Astrocyte (in vitro differentiated cells and primary cell): Measurements from ENCODE around the gene COX7A2. TPM values are rescaled to one million over a fixed set of nuclear protein-coding genes. Genes with fewer than 3 reads are reported as not detected.

Experiments used
- DNase-seq: peaks from one replicate; pipeline ENCODE4 v3.0.0-alpha.2; 2010; ENCODE audit warnings: low read depth
- FAIRE-seq: peaks from 2 replicates; lab custom pipeline; 2011; peaks lifted over from hg19 to GRCh38; lab: Jason Lieb, UNC
- H2AFZ ChIP-seq: 2 replicates; pipeline ENCODE4 v1.6.0; 2012; ENCODE audit warnings: low read depth, low read length, inconsistent platforms
- H3K27ac ChIP-seq: 2 replicates; pipeline ENCODE4 v1.5.1; 2011; ENCODE audit warnings: low read depth, low read length, inconsistent platforms
- H3K27me3 ChIP-seq: 2 replicates; pipeline ENCODE4 v1.6.0; 2011; ENCODE audit warnings: low read length, inconsistent platforms; ENCODE audit not compliant: insufficient read depth
- H3K36me3 ChIP-seq: 2 replicates; pipeline ENCODE4 v1.5.1; 2011; ENCODE audit warnings: low read length, inconsistent platforms; ENCODE audit not compliant: insufficient read depth
- H3K4me1 ChIP-seq: 2 replicates; pipeline ENCODE4 v1.5.1; 2011; ENCODE audit warnings: low read length, inconsistent platforms; ENCODE audit not compliant: insufficient read depth
- H3K4me2 ChIP-seq: 2 replicates; pipeline ENCODE4 v1.6.0; 2012; ENCODE audit warnings: low read length, inconsistent platforms
- H3K4me3 ChIP-seq: 2 replicates; pipeline ENCODE4 v1.5.1; 2011; ENCODE audit warnings: low read depth, mild to moderate bottlenecking, low read length, inconsistent platforms; ENCODE audit not compliant: insufficient read depth
- H3K79me2 ChIP-seq: 2 replicates; pipeline ENCODE4 v1.6.0; 2012; ENCODE audit warnings: mild to moderate bottlenecking, low read length, inconsistent platforms; ENCODE audit not compliant: insufficient read depth
- H3K9ac ChIP-seq: 2 replicates; pipeline ENCODE4 v1.6.0; 2012; ENCODE audit warnings: mild to moderate bottlenecking, low read length, inconsistent platforms
- H3K9me3 ChIP-seq: 2 replicates; pipeline ENCODE4 v1.5.1; 2012; ENCODE audit warnings: low read depth, mild to moderate bottlenecking, low read length, inconsistent platforms; ENCODE audit not compliant: insufficient read depth
- H4K20me1 ChIP-seq: 2 replicates; pipeline ENCODE4 v1.6.0; 2012; ENCODE audit warnings: low read length, inconsistent platforms; ENCODE audit not compliant: insufficient read depth
- H3K27ac Mint-ChIP-seq: one replicate; pipeline ENCODE4 v1.8.0; 2021; ENCODE audit warnings: mild to moderate bottlenecking, mixed read lengths; ENCODE audit not compliant: unreplicated experiment
- H3K27me3 Mint-ChIP-seq: one replicate; pipeline ENCODE4 v1.8.0; 2021; ENCODE audit warnings: low read depth, mixed read lengths; ENCODE audit not compliant: unreplicated experiment
- H3K36me3 Mint-ChIP-seq: one replicate; pipeline ENCODE4 v1.8.0; 2021; ENCODE audit warnings: low read depth, mixed read lengths; ENCODE audit not compliant: unreplicated experiment
- H3K4me1 Mint-ChIP-seq: one replicate; pipeline ENCODE4 v1.8.0; 2021; ENCODE audit warnings: low read depth, mixed read lengths; ENCODE audit not compliant: unreplicated experiment
- H3K4me3 Mint-ChIP-seq: one replicate; pipeline ENCODE4 v1.8.0; 2021; ENCODE audit warnings: mild to moderate bottlenecking, moderate library complexity, mixed read lengths; ENCODE audit not compliant: unreplicated experiment
- H3K9me3 Mint-ChIP-seq: one replicate; pipeline ENCODE4 v1.8.0; 2021; ENCODE audit warnings: mild to moderate bottlenecking, mixed read lengths; ENCODE audit not compliant: unreplicated experiment
- EZH2 ChIP-seq: IDR thresholded peaks from 2 replicates; pipeline ENCODE4 v1.6.1; 2012; ENCODE audit warnings: mild to moderate bottlenecking, low read length, inconsistent platforms; ENCODE audit not compliant: insufficient read depth
- total RNA-seq: library from RNA; stranded (reverse); gene quantifications from 2 replicates; pipeline ENCODE4 v1.2.1, GENCODE V29; 2021
- TF ChIP-seq, protein P1 (sequence below): IDR thresholded peaks from 2 replicates; pipeline ENCODE4 v1.5.1; 2011; ENCODE audit warnings: low read depth, mild to moderate bottlenecking, inconsistent platforms, low read length, moderate library complexity; ENCODE audit not compliant: insufficient read depth

The COX7A2 gene
- total RNA-seq, 1 donor from 2014 or later, result 463 TPM

DNA sequence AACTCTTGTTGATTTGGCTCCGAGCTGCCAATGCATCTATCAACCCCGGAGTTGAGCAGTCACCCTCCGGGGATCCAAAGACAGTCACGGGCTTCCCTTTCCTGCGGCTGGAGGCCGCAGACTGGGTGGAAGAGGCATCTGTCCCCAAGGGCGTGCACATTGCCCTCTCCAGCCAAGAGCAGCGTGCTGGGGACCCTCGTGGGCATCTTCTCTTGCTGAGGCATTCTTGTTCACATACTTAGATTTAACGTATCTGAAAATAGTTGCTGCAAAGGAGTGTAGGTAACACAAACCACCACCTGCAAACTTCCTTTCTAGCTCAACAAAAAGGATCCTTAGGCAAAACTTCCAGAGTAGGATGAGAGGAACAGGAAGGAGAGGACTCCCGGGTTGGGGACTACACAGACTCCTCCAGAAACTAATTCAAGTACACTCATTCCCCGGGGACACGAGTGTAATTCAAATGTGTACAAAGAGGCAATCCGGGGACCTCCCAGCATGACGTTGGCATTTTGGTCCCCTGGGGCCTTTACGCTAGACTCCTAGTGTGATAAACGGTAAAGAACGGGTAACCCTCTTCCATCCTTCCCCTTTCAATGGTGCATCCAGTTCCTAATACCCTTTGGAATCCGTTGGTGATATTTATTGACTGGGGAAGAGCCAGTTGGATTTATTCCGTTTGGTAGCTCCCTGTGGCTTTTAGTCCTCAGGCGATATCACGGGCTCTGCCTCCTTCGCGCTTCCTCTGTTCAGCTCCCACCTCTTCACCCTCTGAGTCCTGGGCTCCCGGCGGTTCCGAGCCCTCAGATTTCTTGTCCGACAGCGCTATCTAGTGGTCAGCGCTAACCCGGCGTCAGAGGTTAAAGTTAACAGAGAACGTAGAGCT, 35.1 kb downstream of the COX7A2 start:
- peak overlapping the region; percentile 51 for H3K9ac ChIP-seq
- Mint-ChIP-seq H3K27ac (no peak overlapping the region), H3K36me3 (no peaks in the 10 kb centered on the region), H3K9me3 (no peaks in the 10 kb centered on the region), H3K4me3 (peak overlapping the region; percentile 68), H3K27me3 (peaks cover 11% of the 10 kb centered on the region), H3K4me1 (peaks cover 14% of the 10 kb centered on the region)
- H3K27me3 ChIP-seq, result peaks cover 5% of the 10 kb centered on the region
- peak overlapping the region; percentile 92 for H3K4me2 ChIP-seq
- H3K79me2 ChIP-seq, result peaks cover 17% of the 10 kb centered on the region
- H2AFZ ChIP-seq, result peak overlapping the region; percentile 49
- FAIRE-seq (no peak), DNase-seq (peak; percentile 46)
- peak overlapping the region; percentile 2 for H3K4me3 ChIP-seq
- H3K27ac ChIP-seq, result no peak overlapping the region
- TF ChIP-seq, protein P1, sequence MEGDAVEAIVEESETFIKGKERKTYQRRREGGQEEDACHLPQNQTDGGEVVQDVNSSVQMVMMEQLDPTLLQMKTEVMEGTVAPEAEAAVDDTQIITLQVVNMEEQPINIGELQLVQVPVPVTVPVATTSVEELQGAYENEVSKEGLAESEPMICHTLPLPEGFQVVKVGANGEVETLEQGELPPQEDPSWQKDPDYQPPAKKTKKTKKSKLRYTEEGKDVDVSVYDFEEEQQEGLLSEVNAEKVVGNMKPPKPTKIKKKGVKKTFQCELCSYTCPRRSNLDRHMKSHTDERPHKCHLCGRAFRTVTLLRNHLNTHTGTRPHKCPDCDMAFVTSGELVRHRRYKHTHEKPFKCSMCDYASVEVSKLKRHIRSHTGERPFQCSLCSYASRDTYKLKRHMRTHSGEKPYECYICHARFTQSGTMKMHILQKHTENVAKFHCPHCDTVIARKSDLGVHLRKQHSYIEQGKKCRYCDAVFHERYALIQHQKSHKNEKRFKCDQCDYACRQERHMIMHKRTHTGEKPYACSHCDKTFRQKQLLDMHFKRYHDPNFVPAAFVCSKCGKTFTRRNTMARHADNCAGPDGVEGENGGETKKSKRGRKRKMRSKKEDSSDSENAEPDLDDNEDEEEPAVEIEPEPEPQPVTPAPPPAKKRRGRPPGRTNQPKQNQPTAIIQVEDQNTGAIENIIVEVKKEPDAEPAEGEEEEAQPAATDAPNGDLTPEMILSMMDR, result peak; percentile 88
- no peak for TF ChIP-seq EZH2
- H3K9me3 ChIP-seq, result no peaks in the 10 kb centered on the region
- peaks cover 13% of the 10 kb centered on the region for H4K20me1 ChIP-seq
- no peaks in the 10 kb centered on the region for H3K36me3 ChIP-seq
- H3K4me1 ChIP-seq, result peaks cover 29% of the 10 kb centered on the region

DNA sequence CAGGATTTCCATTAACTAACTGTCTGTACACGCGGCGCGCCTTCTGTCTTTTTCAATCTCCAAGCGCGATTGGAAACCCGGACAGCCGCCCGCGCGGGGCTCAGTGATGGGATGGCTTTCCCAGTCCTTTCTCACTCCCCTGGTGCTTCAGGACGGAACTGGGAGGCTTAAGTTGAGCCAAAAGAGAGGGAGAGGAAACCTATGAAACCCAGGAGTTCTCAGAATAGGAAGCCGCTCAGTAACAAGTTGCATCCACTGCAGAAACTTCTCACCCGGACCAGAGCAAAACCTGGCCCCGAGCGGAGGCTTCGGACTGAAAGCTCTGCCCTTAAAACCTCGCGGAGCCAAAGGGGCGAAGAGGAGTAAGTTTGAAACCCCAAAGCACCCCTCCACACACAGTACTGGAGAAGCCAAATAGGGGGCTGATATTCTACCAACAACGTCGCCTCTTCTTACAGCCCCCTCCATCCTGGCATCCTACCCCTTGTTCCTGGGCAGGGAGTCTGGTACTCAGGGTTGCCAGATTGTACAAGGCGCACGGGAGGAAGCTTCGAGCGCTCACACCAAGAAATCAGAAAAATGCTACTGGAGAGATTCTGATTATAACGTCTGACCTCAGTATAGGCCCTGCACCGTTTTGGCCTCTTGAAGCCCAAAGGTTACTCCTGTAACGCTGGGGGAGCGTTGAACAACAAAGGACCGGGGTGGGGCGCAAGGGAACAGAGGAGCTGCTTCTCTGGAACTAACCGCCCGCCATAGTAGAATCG, 36.8 kb downstream of the COX7A2 start:
- Histone ChIP-seq H3K4me2 (peak overlapping the region; percentile 92), H3K4me1 (peaks cover 42% of the 10 kb centered on the region), H3K9ac (peak overlapping the region; percentile 99), H3K27me3 (peaks cover 3% of the 10 kb centered on the region), H3K9me3 (no peaks in the 10 kb centered on the region), H3K79me2 (peaks cover 35% of the 10 kb centered on the region), H2AFZ (peak overlapping the region; percentile 63), H3K4me3 (peak overlapping the region; percentile 99), H3K36me3 (no peaks in the 10 kb centered on the region), H3K27ac (peak overlapping the region; percentile 68), H4K20me1 (peaks cover 20% of the 10 kb centered on the region)
- peaks cover 3% of the 10 kb centered on the region for H3K36me3 Mint-ChIP-seq
- peak; percentile 57 for DNase-seq
- H3K4me1 Mint-ChIP-seq, result peaks cover 21% of the 10 kb centered on the region
- H3K27me3 Mint-ChIP-seq, result peaks cover 15% of the 10 kb centered on the region
- no peaks in the 10 kb centered on the region for H3K9me3 Mint-ChIP-seq
- H3K27ac Mint-ChIP-seq, result peak overlapping the region; percentile 91
- TF ChIP-seq EZH2, result no peak
- TF ChIP-seq, protein P1, result no peak
- FAIRE-seq, result no peak
- H3K4me3 Mint-ChIP-seq, result peak overlapping the region; percentile 95
